Activated T-cell treated with anti-CD3 and anti-CD28 coated beads, Interleukin-2, amount 50 U/mL, for 72 hours (primary cell): ENCODE data around the gene BHLHE40. TPM values are rescaled to one million over a fixed set of nuclear protein-coding genes. Genes with fewer than 3 reads are reported as not detected.

Source experiments
- ATAC-seq, 2 donors: fragments of 150-1000 bp; cut with Tn5 transposase; replicated peaks in 1 of 2; 2 replicates each; pipeline ENCODE4 v1.10.0; 2021; ENCODE audit warnings: moderate library complexity in 2 of 2, mild to moderate bottlenecking in 1 of 2
- DNase-seq, 2 donors: peaks; one replicate each; pipeline ENCODE4 v3.0.0; 2021 to 2022; ENCODE audit warnings: mixed read lengths in 1 of 2
- H3K27ac Mint-ChIP-seq: one replicate; pipeline ENCODE4 v1.8.0; 2022; ENCODE audit warnings: mild to moderate bottlenecking, moderate library complexity, mixed read lengths
- H3K27me3 Mint-ChIP-seq: one replicate; pipeline ENCODE4 v1.8.0; 2022; ENCODE audit warnings: low read depth, mixed read lengths
- H3K36me3 Mint-ChIP-seq, 2 donors: one replicate each; pipeline ENCODE4 v1.8.0; 2022; ENCODE audit warnings: mixed read lengths in 2 of 2, mild to moderate bottlenecking in 1 of 2; ENCODE audit not compliant: insufficient read depth in 2 of 2
- H3K4me1 Mint-ChIP-seq: one replicate; pipeline ENCODE4 v1.8.0; 2022; ENCODE audit warnings: low read depth, mixed read lengths
- H3K4me3 Mint-ChIP-seq, 2 donors: one replicate each; pipeline ENCODE4 v1.8.0; 2022; ENCODE audit warnings: mild to moderate bottlenecking in 2 of 2, mixed read lengths in 2 of 2, moderate library complexity in 2 of 2
- H3K9me3 Mint-ChIP-seq, 2 donors: one replicate each; pipeline ENCODE4 v1.8.0; 2022; ENCODE audit warnings: mixed read lengths in 2 of 2
- total RNA-seq, 2 donors: library from RNA; stranded (reverse); gene quantifications; one replicate each; pipeline ENCODE4 v1.2.3, GENCODE V29; 2022

Gene BHLHE40
- total RNA-seq, result 100 to 1,000 TPM; 303 to 440 TPM

GRCh38 chr3:4979428-4980228, at the start of gene BHLHE40:
Gene BHLHE40 (plus strand): TSS chr3:4979437. CDS start chr3:4979719, 282 bp downstream.
- Mint-ChIP-seq H3K4me3 (peak within 1 kb of the TSS; percentile 97 to 98), H3K27me3 (no peaks in the 10 kb centered on the region), H3K27ac (peak within 1 kb of the TSS; percentile 96), H3K9me3 (no peaks in the 10 kb centered on the region), H3K4me1 (peaks cover 58% of the 10 kb centered on the region), H3K36me3 (peaks cover 39 to 44% of the 10 kb centered on the region in 2 donors)
- ATAC-seq, result peak; percentile 14 to 20
- peak in 1 of 2 donors; percentile 53 for DNase-seq

- Mint-ChIP-seq H3K4me3 (no peak overlapping the region), H3K9me3 (no peaks in the 10 kb centered on the region), H3K27me3 (peaks cover 9% of the 10 kb centered on the region), H3K27ac (no peak overlapping the region), H3K4me1 (peaks cover 43% of the 10 kb centered on the region), H3K36me3 (peaks cover 0 to 3% of the 10 kb centered on the region in 2 donors)
- no peak for ATAC-seq
- no peak for DNase-seq
These were observed 48.7 kb upstream of the BHLHE40 start for GRCh38 chr3:4930501-4930900.

GRCh38 chr3:4934050-4934449, 45.2 kb upstream of the BHLHE40 start:
- no peaks in the 10 kb centered on the region for H3K9me3 Mint-ChIP-seq
- no peaks in the 10 kb centered on the region for H3K36me3 Mint-ChIP-seq
- peaks cover 30% of the 10 kb centered on the region for H3K4me1 Mint-ChIP-seq
- no peak overlapping the region for H3K4me3 Mint-ChIP-seq
- ATAC-seq, result no peak
- H3K27ac Mint-ChIP-seq, result no peak overlapping the region
- no peak for DNase-seq
- H3K27me3 Mint-ChIP-seq, result peaks cover 9% of the 10 kb centered on the region

- peak overlapping the region in 1 of 2 donors; percentile 1 for H3K4me3 Mint-ChIP-seq
- H3K27me3 Mint-ChIP-seq, result peaks cover 9% of the 10 kb centered on the region
- H3K36me3 Mint-ChIP-seq, result no peaks in the 10 kb centered on the region
- no peaks in the 10 kb centered on the region for H3K9me3 Mint-ChIP-seq
- ATAC-seq (peak; percentile 82 to 83), DNase-seq (peak; percentile 22 to 36)
- peaks cover 25% of the 10 kb centered on the region for H3K4me1 Mint-ChIP-seq
- H3K27ac Mint-ChIP-seq, result peak overlapping the region; percentile 80
These were observed 43.9 kb upstream of the BHLHE40 start for GRCh38 chr3:4935347-4935746.

- Mint-ChIP-seq H3K36me3 (no peaks in the 10 kb centered on the region), H3K27ac (peak overlapping the region; percentile 11)
- ATAC-seq, result no peak
These were observed 42.1 kb upstream of the BHLHE40 start for GRCh38 chr3:4936982-4937614.

GRCh38 chr3:4938281-4938982, 40.8 kb upstream of the BHLHE40 start:
- no peak for ATAC-seq
- no peaks in the 10 kb centered on the region for H3K27me3 Mint-ChIP-seq
- H3K36me3 Mint-ChIP-seq, result no peaks in the 10 kb centered on the region
- H3K9me3 Mint-ChIP-seq, result no peaks in the 10 kb centered on the region
- peaks cover 23% of the 10 kb centered on the region for H3K4me1 Mint-ChIP-seq
- no peak overlapping the region for H3K27ac Mint-ChIP-seq
- no peak for DNase-seq
- H3K4me3 Mint-ChIP-seq, result no peak overlapping the region

More at GRCh38 chr3:4936982-4937614, 42.1 kb upstream of the BHLHE40 start:
- no peak for DNase-seq
- Mint-ChIP-seq H3K4me1 (peaks cover 23% of the 10 kb centered on the region), H3K9me3 (no peaks in the 10 kb centered on the region), H3K4me3 (no peak overlapping the region), H3K27me3 (no peaks in the 10 kb centered on the region)

- ATAC-seq (no peak), DNase-seq (no peak)
- Mint-ChIP-seq H3K4me3 (no peak overlapping the region), H3K9me3 (no peaks in the 10 kb centered on the region), H3K4me1 (peaks cover 23% of the 10 kb centered on the region), H3K27me3 (no peaks in the 10 kb centered on the region), H3K36me3 (no peaks in the 10 kb centered on the region), H3K27ac (no peak overlapping the region)
These were observed 40.0 kb upstream of the BHLHE40 start for GRCh38 chr3:4939276-4939675.

GRCh38 chr3:4940985-4941384, 38.3 kb upstream of the BHLHE40 start:
- Mint-ChIP-seq H3K4me3 (no peak overlapping the region), H3K9me3 (no peaks in the 10 kb centered on the region), H3K27ac (no peak overlapping the region), H3K27me3 (no peaks in the 10 kb centered on the region), H3K4me1 (peaks cover 12% of the 10 kb centered on the region), H3K36me3 (no peaks in the 10 kb centered on the region)
- DNase-seq, result no peak
- ATAC-seq, result no peak

- ATAC-seq (no peak), DNase-seq (no peak)
- H3K4me3 Mint-ChIP-seq, result no peak overlapping the region
- H3K4me1 Mint-ChIP-seq, result peaks cover 6% of the 10 kb centered on the region
- H3K9me3 Mint-ChIP-seq, result no peaks in the 10 kb centered on the region
- no peaks in the 10 kb centered on the region for H3K36me3 Mint-ChIP-seq
- H3K27ac Mint-ChIP-seq, result no peak overlapping the region
- no peaks in the 10 kb centered on the region for H3K27me3 Mint-ChIP-seq
These were observed 35.7 kb upstream of the BHLHE40 start for GRCh38 chr3:4943549-4943948.

GRCh38 chr3:4945324-4945723, 33.9 kb upstream of the BHLHE40 start:
- Mint-ChIP-seq H3K36me3 (no peaks in the 10 kb centered on the region), H3K4me3 (no peak overlapping the region), H3K4me1 (peaks cover 6% of the 10 kb centered on the region), H3K9me3 (no peaks in the 10 kb centered on the region), H3K27ac (no peak overlapping the region), H3K27me3 (no peaks in the 10 kb centered on the region)
- ATAC-seq (no peak), DNase-seq (no peak)

GRCh38 chr3:4947028-4947427, 32.2 kb upstream of the BHLHE40 start:
- DNase-seq (no peak), ATAC-seq (no peak)
- H3K4me3 Mint-ChIP-seq, result no peak overlapping the region
- H3K27me3 Mint-ChIP-seq, result no peaks in the 10 kb centered on the region
- peaks cover 6% of the 10 kb centered on the region for H3K4me1 Mint-ChIP-seq
- no peak overlapping the region for H3K27ac Mint-ChIP-seq
- H3K9me3 Mint-ChIP-seq, result no peaks in the 10 kb centered on the region
- H3K36me3 Mint-ChIP-seq, result no peaks in the 10 kb centered on the region

GRCh38 chr3:4948395-4948794, 30.8 kb upstream of the BHLHE40 start:
- peaks cover 6% of the 10 kb centered on the region for H3K4me1 Mint-ChIP-seq
- DNase-seq (no peak), ATAC-seq (no peak)
- no peaks in the 10 kb centered on the region for H3K36me3 Mint-ChIP-seq
- no peak overlapping the region for H3K4me3 Mint-ChIP-seq
- no peaks in the 10 kb centered on the region for H3K9me3 Mint-ChIP-seq
- no peak overlapping the region for H3K27ac Mint-ChIP-seq
- H3K27me3 Mint-ChIP-seq, result no peaks in the 10 kb centered on the region

GRCh38 chr3:4949004-4949403, 30.2 kb upstream of the BHLHE40 start:
- no peak for DNase-seq
- no peak for ATAC-seq
- H3K9me3 Mint-ChIP-seq, result no peaks in the 10 kb centered on the region
- no peaks in the 10 kb centered on the region for H3K27me3 Mint-ChIP-seq
- H3K4me3 Mint-ChIP-seq, result no peak overlapping the region
- peaks cover 6% of the 10 kb centered on the region for H3K4me1 Mint-ChIP-seq
- no peak overlapping the region for H3K27ac Mint-ChIP-seq
- no peaks in the 10 kb centered on the region for H3K36me3 Mint-ChIP-seq
